Type B pancreatic cell (in vitro differentiated cells): Measurements from ENCODE around the gene KCTD2. TPM values are rescaled to one million over a fixed set of nuclear protein-coding genes. Genes with fewer than 3 reads are reported as not detected.

Source experiments
- DNase-seq: peaks from one replicate; pipeline ENCODE4 v3.0.0; 2021; ENCODE audit warnings: mixed read lengths; ENCODE audit not compliant: unreplicated experiment; ENCODE audit errors: extremely low spot score
- H3K27ac Mint-ChIP-seq: 2 replicates; pipeline ENCODE4 v1.8.0; 2021; ENCODE audit warnings: mild to moderate bottlenecking, mixed read lengths
- H3K27me3 Mint-ChIP-seq: 2 replicates; pipeline ENCODE4 v1.8.0; 2021; ENCODE audit warnings: mixed read lengths
- H3K36me3 Mint-ChIP-seq: 2 replicates; pipeline ENCODE4 v1.8.0; 2021; ENCODE audit warnings: mixed read lengths
- H3K4me1 Mint-ChIP-seq: one replicate; pipeline ENCODE4 v1.8.0; 2021; ENCODE audit warnings: mixed read lengths; ENCODE audit not compliant: unreplicated experiment
- H3K4me3 Mint-ChIP-seq: 2 replicates; pipeline ENCODE4 v1.8.0; 2021; ENCODE audit warnings: mild to moderate bottlenecking, mixed read lengths
- H3K9me3 Mint-ChIP-seq: 2 replicates; pipeline ENCODE4 v1.8.0; 2021; ENCODE audit warnings: mixed read lengths
- CTCF ChIP-seq: fragments of 200-600 bp; sonication (generic); conservative IDR thresholded peaks from 2 replicates; pipeline ENCODE4 v1.5.0; 2021; ENCODE audit warnings: antibody characterized with exemption, mild to moderate bottlenecking
- total RNA-seq: library from RNA; stranded (reverse); gene quantifications from 2 replicates; pipeline ENCODE4 v1.2.1, GENCODE V29; 2021; ENCODE audit warnings: low replicate concordance

The KCTD2 gene
- total RNA-seq, 1 donor from 2014 or later = 26.1 TPM

DNA sequence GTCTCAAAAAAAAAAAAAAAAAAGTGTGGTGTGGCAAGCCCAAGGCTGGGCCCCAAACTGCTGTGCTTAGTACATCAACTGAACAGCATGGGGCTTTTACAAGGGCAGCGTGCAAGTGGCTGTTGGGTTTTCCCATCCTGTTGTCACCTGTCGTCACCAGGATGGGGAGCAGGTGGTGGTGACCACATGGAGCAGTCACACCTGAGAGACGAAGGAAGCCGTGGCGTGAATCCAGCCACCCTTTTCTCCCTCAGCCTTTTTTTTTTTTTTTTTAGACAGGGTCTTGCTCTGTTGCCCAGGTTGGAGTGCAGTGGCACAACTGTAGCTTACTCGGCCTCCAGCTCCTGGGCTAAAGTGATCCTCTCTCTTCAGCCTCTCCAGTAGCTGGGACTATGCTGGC lies 38.7 kb upstream of the KCTD2 start:
- no peaks in the 10 kb centered on the region for H3K27me3 Mint-ChIP-seq
- H3K9me3 Mint-ChIP-seq = no peaks in the 10 kb centered on the region
- TF ChIP-seq CTCF = no peak
- H3K27ac Mint-ChIP-seq = no peak overlapping the region
- H3K4me3 Mint-ChIP-seq = no peak overlapping the region
- H3K36me3 Mint-ChIP-seq = peaks cover 4% of the 10 kb centered on the region
- DNase-seq = no peak
- H3K4me1 Mint-ChIP-seq = peaks cover 16% of the 10 kb centered on the region

DNA sequence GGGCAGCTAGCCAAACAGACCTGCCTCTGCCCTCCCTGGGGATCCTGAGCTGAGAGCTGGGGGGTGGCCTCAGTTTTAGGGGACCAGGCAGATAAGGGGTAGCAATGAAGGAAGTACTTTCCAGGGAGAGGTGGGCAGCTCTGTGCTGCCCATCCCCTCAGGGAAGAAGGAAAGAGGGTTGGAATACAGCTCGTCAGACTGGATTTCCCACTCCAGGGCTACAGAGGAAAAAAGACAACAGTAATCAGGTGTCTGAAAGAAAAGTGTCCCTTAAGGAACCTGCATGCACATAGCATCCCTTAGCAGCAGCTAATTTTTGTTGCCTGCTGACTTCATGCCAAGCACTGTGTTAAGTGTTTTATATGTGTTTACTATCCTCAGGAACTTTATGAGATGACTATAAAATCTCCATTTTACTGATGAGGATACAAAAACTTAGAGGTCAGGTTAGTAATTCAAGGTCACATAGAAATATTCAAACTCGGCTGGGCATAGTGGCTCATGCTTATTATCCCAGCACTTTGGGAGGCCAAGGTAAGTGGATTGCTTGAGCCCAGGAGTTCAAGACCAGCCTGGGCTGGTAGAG lies 37.8 kb upstream of the KCTD2 start:
- peak overlapping the region; percentile 94 for H3K27ac Mint-ChIP-seq
- peaks cover 7% of the 10 kb centered on the region for H3K36me3 Mint-ChIP-seq
- no peak for DNase-seq
- peak overlapping the region; percentile 66 for H3K4me3 Mint-ChIP-seq
- no peak for TF ChIP-seq CTCF
- no peaks in the 10 kb centered on the region for H3K27me3 Mint-ChIP-seq
- H3K9me3 Mint-ChIP-seq = no peaks in the 10 kb centered on the region
- H3K4me1 Mint-ChIP-seq = peaks cover 22% of the 10 kb centered on the region

GRCh38 chr17:75010683-75011400 lies 36.2 kb upstream of the KCTD2 start:
- no peak for DNase-seq
- peaks cover 22% of the 10 kb centered on the region for H3K4me1 Mint-ChIP-seq
- H3K27me3 Mint-ChIP-seq = no peaks in the 10 kb centered on the region
- peak overlapping the region; percentile 91 for H3K27ac Mint-ChIP-seq
- H3K36me3 Mint-ChIP-seq = peaks cover 12% of the 10 kb centered on the region
- TF ChIP-seq CTCF = no peak
- peak overlapping the region; percentile 94 for H3K4me3 Mint-ChIP-seq
- no peaks in the 10 kb centered on the region for H3K9me3 Mint-ChIP-seq

GRCh38 chr17:75011401-75012095 lies 35.5 kb upstream of the KCTD2 start:
- Mint-ChIP-seq H3K36me3 (peaks cover 8% of the 10 kb centered on the region), H3K27me3 (no peaks in the 10 kb centered on the region), H3K4me3 (peak overlapping the region; percentile 94), H3K4me1 (peaks cover 22% of the 10 kb centered on the region), H3K27ac (peak overlapping the region; percentile 91), H3K9me3 (no peaks in the 10 kb centered on the region)
- TF ChIP-seq CTCF = no peak
- DNase-seq = no peak

- Mint-ChIP-seq H3K4me3 (peak overlapping the region; percentile 94), H3K27me3 (no peaks in the 10 kb centered on the region), H3K4me1 (peaks cover 22% of the 10 kb centered on the region), H3K27ac (peak overlapping the region; percentile 91), H3K36me3 (peaks cover 8% of the 10 kb centered on the region), H3K9me3 (no peaks in the 10 kb centered on the region)
- no peak for TF ChIP-seq CTCF
- DNase-seq = no peak
Observed at GRCh38 chr17:75012096-75012345, 35.0 kb upstream of the KCTD2 start.
